K562 (cell line): ENCODE data around the gene NLRP9.

Experiments used
- EGR1 ChIP-seq: fragments of 450-650 bp; conservative IDR thresholded peaks from 2 replicates; pipeline ENCODE4 v1.6.1; 2017; ENCODE audit warnings: mild to moderate bottlenecking
- HDAC8 ChIP-seq: fragments of 450-650 bp; IDR thresholded peaks from 2 replicates; pipeline ENCODE4 v1.6.1; 2016; ENCODE audit warnings: mild to moderate bottlenecking, missing genetic modification characterization, moderate library complexity, missing compliant biosample characterization
- MTA3 ChIP-seq: fragments of 450-650 bp; formaldehyde crosslinking; IDR thresholded peaks from 2 replicates; pipeline ENCODE4 v1.6.1; 2017; ENCODE audit warnings: mild to moderate bottlenecking, borderline replicate concordance
- TF ChIP-seq, protein P1 (sequence below), 3 experiments: IDR thresholded peaks in 2 of 3; conservative IDR thresholded peaks in 1 of 3; 2 replicates each; pipeline ENCODE4 v1.5.1; 2011 to 2012; ENCODE audit warnings: low read length in 3 of 3, mild to moderate bottlenecking in 3 of 3, control low read depth in 2 of 3, improper control_type of control experiment in 1 of 3, inconsistent platforms in 1 of 3, low read depth in 1 of 3, mixed read lengths in 1 of 3, moderate library complexity in 1 of 3; ENCODE audit not compliant: insufficient read depth in 2 of 3
- TF ChIP-seq, protein P2 (sequence below), 2 experiments: fragments of 450-650 bp; formaldehyde crosslinking in 1 of 2; IDR thresholded peaks; 2 replicates each; pipeline versions ENCODE4 v1.4.0 to v1.6.1; 2014 to 2020; ENCODE audit warnings: mild to moderate bottlenecking in 2 of 2, borderline replicate concordance in 1 of 2, low read depth in 1 of 2

DNA sequence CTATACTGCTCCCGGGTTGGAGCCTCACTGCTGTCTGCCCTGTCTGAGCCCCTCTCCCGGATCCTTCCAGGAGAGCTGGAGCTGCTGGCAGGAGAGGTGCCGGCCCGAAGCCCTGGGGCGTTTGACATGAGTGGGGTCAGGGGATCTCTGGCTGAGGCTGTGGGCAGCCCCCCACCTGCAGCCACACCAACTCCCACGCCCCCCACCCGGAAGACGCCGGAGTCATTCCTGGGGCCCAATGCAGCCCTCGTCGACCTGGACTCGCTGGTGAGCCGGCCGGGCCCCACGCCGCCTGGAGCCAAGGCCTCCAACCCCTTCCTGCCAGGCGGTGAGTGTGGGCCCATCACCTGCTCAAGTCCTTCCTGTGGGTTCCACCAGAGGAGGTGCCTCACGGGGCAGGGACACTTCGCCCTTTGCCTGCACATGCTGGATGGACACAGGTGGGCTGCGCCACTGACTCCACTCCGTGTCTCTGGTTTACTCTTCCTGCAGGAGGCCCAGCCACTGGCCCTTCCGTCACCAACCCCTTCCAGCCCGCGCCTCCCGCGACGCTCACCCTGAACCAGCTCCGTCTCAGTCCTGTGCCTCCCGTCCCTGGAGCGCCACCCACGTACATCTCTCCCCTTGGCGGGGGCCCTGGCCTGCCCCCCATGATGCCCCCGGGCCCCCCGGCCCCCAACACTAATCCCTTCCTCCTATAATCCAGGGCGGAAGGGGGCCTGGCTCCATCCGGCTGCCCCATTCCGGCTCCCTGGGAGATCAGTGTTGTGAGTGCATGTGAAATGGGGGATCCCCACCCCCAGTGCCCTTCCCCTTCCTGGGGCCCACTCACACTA is 43.3 kb downstream of the NLRP9 start:
- no peak for TF ChIP-seq MTA3
- TF ChIP-seq, protein P1, sequence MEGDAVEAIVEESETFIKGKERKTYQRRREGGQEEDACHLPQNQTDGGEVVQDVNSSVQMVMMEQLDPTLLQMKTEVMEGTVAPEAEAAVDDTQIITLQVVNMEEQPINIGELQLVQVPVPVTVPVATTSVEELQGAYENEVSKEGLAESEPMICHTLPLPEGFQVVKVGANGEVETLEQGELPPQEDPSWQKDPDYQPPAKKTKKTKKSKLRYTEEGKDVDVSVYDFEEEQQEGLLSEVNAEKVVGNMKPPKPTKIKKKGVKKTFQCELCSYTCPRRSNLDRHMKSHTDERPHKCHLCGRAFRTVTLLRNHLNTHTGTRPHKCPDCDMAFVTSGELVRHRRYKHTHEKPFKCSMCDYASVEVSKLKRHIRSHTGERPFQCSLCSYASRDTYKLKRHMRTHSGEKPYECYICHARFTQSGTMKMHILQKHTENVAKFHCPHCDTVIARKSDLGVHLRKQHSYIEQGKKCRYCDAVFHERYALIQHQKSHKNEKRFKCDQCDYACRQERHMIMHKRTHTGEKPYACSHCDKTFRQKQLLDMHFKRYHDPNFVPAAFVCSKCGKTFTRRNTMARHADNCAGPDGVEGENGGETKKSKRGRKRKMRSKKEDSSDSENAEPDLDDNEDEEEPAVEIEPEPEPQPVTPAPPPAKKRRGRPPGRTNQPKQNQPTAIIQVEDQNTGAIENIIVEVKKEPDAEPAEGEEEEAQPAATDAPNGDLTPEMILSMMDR (IDR thresholded peaks at IDR 0.05 in 2 of 3, conservative IDR thresholded peaks at IDR 0.05 in 1 of 3; ENCODE audit: insufficient read depth in 2 of 3, low read depth in 1 of 3, low read length in 3 of 3), result no peak
- TF ChIP-seq EGR1, result no peak
- no peak for TF ChIP-seq HDAC8 (tag)
- TF ChIP-seq, protein P2, sequence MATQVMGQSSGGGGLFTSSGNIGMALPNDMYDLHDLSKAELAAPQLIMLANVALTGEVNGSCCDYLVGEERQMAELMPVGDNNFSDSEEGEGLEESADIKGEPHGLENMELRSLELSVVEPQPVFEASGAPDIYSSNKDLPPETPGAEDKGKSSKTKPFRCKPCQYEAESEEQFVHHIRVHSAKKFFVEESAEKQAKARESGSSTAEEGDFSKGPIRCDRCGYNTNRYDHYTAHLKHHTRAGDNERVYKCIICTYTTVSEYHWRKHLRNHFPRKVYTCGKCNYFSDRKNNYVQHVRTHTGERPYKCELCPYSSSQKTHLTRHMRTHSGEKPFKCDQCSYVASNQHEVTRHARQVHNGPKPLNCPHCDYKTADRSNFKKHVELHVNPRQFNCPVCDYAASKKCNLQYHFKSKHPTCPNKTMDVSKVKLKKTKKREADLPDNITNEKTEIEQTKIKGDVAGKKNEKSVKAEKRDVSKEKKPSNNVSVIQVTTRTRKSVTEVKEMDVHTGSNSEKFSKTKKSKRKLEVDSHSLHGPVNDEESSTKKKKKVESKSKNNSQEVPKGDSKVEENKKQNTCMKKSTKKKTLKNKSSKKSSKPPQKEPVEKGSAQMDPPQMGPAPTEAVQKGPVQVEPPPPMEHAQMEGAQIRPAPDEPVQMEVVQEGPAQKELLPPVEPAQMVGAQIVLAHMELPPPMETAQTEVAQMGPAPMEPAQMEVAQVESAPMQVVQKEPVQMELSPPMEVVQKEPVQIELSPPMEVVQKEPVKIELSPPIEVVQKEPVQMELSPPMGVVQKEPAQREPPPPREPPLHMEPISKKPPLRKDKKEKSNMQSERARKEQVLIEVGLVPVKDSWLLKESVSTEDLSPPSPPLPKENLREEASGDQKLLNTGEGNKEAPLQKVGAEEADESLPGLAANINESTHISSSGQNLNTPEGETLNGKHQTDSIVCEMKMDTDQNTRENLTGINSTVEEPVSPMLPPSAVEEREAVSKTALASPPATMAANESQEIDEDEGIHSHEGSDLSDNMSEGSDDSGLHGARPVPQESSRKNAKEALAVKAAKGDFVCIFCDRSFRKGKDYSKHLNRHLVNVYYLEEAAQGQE (IDR thresholded peaks at IDR 0.05; ENCODE audit: borderline replicate concordance), result no peak
- TF ChIP-seq, protein P2 (CRISPR knock-in tag; IDR thresholded peaks at IDR 0.05; ENCODE audit: low read depth), result no peak
